ENCODE measurements around the gene ENTPD5. TPM values are rescaled to one million over a fixed set of nuclear protein-coding genes. Genes with fewer than 3 reads are reported as not detected.

ENTPD5 gene, protein sequence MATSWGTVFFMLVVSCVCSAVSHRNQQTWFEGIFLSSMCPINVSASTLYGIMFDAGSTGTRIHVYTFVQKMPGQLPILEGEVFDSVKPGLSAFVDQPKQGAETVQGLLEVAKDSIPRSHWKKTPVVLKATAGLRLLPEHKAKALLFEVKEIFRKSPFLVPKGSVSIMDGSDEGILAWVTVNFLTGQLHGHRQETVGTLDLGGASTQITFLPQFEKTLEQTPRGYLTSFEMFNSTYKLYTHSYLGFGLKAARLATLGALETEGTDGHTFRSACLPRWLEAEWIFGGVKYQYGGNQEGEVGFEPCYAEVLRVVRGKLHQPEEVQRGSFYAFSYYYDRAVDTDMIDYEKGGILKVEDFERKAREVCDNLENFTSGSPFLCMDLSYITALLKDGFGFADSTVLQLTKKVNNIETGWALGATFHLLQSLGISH
- total RNA-seq = 10 to 100 TPM; 13.0 to 13.8 TPM

DNA sequence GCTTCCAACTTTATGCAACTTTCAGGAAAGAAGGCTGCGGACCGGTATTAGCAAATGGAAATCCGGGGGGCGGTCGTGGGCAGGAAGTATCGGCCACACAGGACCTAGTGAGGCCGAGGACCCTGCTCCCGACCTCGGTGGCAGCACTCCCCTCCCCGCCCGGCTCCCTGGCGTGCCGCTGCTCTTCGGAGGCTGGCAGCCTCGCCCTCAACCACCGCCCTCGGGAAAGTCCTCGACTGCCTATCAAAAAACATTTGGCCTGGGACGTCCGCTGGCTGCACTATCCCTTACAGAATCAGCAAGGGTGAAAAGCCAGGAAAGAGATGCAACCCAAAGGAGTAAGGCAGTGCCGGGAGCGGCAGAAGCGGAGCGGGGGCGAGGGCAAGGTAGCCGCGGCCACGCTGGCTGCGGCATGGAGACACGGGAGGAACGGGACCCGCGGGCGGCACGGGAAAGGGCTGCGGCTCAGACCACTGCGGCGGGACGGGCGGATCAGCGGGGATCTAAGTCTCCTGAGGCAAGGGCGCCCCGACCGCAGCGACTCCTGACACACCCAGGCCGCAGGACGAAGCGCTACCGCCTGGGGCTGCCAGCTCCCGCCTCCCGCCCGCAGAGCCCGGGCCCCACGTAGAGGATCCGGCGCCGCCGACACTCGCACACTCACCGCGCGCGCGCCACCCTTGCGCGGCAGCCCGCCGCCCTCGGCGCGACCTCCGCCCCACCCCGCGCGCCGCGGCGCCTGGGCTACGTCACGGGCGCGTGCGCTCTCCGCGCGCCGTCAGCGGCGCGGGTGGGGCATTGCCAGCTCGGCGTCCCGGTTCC, at the start of gene ENTPD5, which contains the start of gene BBOF1:
ENTPD5 (minus strand) TSS at position 703 of the 822 bp plus-strand sequence. CDS start 31,186 bp downstream, outside the sequence.
BBOF1 (plus strand) TSS at position 764 of the 822 bp plus-strand sequence. CDS start 130 bp downstream, outside the sequence.
- H3K27ac Mint-ChIP-seq = peak within 1 kb of the TSS; percentile 95
- no peaks in the 10 kb centered on the region for H3K27me3 Mint-ChIP-seq (ENCODE audit: low read depth)
- H3K36me3 Mint-ChIP-seq (ENCODE audit: low read depth) = peaks cover 4% of the 10 kb centered on the region
- POLR2A ChIA-PET = interaction anchor here (0.7 to 2.0 kb wide), 4 partner anchors 8 to 305 kb away, joined by 3 to 4 read pairs (median 3); no protein-coding TSS in a partner anchor
- DNase-seq (peak; percentile 85), ATAC-seq (peak; percentile 91)
- H3K4me1 Mint-ChIP-seq (ENCODE audit: low read depth) = peaks cover 29% of the 10 kb centered on the region
- no peaks in the 10 kb centered on the region for H3K9me3 Mint-ChIP-seq (ENCODE audit: insufficient read depth)
- peak within 1 kb of the TSS; percentile 87 for H3K4me3 Mint-ChIP-seq
- CTCF ChIA-PET = interaction anchor here (1.2 kb wide), 1 partner anchor 20 kb away, joined by 3 read pairs; no protein-coding TSS in a partner anchor

- H3K4me1 Mint-ChIP-seq (ENCODE audit: low read depth) = no peaks in the 10 kb centered on the region
- CTCF ChIA-PET = interaction anchor here (2.6 kb wide), 1 partner anchor 12 kb away, joined by 5 read pairs; no protein-coding TSS in a partner anchor
- H3K27me3 Mint-ChIP-seq (ENCODE audit: low read depth) = no peaks in the 10 kb centered on the region
- peaks cover 2% of the 10 kb centered on the region for H3K36me3 Mint-ChIP-seq (ENCODE audit: low read depth)
- H3K4me3 Mint-ChIP-seq = no peak overlapping the region
- DNase-seq (no peak), ATAC-seq (no peak)
- H3K27ac Mint-ChIP-seq = no peak overlapping the region
- POLR2A ChIA-PET = no interaction called here
- H3K9me3 Mint-ChIP-seq (ENCODE audit: insufficient read depth) = no peaks in the 10 kb centered on the region
These were observed 46.9 kb upstream of the ENTPD5 start for GRCh38 chr14:74065746-74066575.

GRCh38 chr14:74064883-74065282, 45.8 kb upstream of the ENTPD5 start:
- no peak for ATAC-seq
- Mint-ChIP-seq H3K9me3 (ENCODE audit: insufficient read depth) (no peaks in the 10 kb centered on the region), H3K36me3 (ENCODE audit: low read depth) (peaks cover 2% of the 10 kb centered on the region), H3K4me3 (no peak overlapping the region), H3K4me1 (ENCODE audit: low read depth) (no peaks in the 10 kb centered on the region), H3K27ac (no peak overlapping the region), H3K27me3 (ENCODE audit: low read depth) (no peaks in the 10 kb centered on the region)
- ChIA-PET CTCF (no interaction called here), POLR2A (no interaction called here)
- DNase-seq = no peak

DNA sequence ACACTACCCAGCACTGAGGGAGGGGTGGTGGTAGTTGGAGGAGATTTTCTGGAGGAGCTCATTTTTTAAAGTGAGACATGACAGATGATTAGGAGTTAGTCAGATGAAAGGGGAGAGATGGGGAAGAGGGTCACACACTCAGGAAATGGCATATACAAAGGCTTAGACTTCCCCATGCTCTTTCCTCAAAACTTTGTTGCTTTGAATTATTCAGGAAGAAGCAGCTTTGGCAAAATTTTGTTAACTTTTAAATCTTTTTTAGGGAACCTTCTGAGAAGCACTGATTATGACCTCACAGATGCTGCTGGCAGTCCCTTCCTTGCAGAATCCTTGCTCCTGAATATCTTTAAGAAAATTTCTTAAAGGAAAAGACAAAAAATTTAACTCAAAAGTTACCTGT, 45.3 kb upstream of the ENTPD5 start:
- Mint-ChIP-seq H3K4me3 (no peak overlapping the region), H3K27ac (no peak overlapping the region), H3K27me3 (ENCODE audit: low read depth) (no peaks in the 10 kb centered on the region), H3K9me3 (ENCODE audit: insufficient read depth) (no peaks in the 10 kb centered on the region), H3K36me3 (ENCODE audit: low read depth) (peaks cover 2% of the 10 kb centered on the region), H3K4me1 (ENCODE audit: low read depth) (no peaks in the 10 kb centered on the region)
- POLR2A ChIA-PET = no interaction called here
- CTCF ChIA-PET = no interaction called here
- no peak for DNase-seq
- ATAC-seq = no peak

DNA sequence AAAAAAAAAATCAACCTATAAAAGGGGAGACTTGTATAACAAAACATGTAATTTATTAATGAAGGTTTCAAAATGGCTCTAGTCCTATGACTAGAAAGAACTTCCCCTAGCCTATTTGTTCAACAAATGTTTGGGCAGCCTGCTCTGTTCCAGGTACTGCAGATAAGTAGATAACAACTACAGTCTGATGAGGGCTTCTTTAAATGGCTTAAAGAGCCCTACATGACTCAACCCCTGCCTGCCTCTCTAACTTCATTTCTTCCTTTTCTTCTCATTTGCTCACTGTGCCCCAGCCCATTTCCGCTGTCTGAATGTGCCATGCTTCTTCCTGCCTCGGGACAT, 43.7 kb upstream of the ENTPD5 start:
- H3K27ac Mint-ChIP-seq = no peak overlapping the region
- no peaks in the 10 kb centered on the region for H3K4me1 Mint-ChIP-seq (ENCODE audit: low read depth)
- DNase-seq = no peak
- CTCF ChIA-PET = no interaction called here
- no peaks in the 10 kb centered on the region for H3K27me3 Mint-ChIP-seq (ENCODE audit: low read depth)
- H3K4me3 Mint-ChIP-seq = no peak overlapping the region
- no peak for ATAC-seq
- H3K36me3 Mint-ChIP-seq (ENCODE audit: low read depth) = peaks cover 2% of the 10 kb centered on the region
- POLR2A ChIA-PET = no interaction called here
- H3K9me3 Mint-ChIP-seq (ENCODE audit: insufficient read depth) = no peaks in the 10 kb centered on the region

DNA sequence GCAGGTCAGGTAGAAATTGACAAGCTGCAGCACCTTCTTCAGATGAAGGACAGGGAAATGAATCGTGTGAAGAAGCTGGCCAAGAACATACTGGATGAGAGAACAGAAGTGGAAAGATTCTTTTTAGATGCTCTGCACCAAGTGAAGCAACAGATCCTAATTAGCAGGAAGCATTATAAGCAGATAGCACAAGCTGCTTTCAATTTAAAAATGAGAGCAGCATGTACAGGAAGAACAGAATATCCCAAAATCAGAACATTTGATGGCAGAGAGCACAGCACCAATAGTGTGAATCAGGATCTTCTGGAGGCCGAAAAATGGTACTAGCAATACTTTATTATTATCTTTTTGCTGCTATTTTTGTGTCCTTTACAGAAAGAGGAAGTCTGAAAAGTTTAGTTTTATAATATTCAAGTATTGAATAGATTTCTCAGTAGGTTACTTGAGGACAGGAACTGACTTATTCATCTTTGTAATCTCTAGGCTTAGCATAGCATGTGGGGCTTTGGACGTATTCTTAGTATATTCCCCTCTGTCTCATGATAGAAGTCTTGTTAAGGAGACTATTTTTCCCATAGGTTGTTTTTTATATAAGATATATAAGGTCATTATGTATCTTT, 30.9 kb upstream of the ENTPD5 start:
- no peak for DNase-seq

GRCh38 chr14:74048281-74048680, 29.2 kb upstream of the ENTPD5 start:
- ChIA-PET POLR2A (no interaction called here), CTCF (no interaction called here)
- H3K36me3 Mint-ChIP-seq (ENCODE audit: low read depth) = no peaks in the 10 kb centered on the region
- H3K27ac Mint-ChIP-seq = no peak overlapping the region
- DNase-seq = no peak
- no peaks in the 10 kb centered on the region for H3K27me3 Mint-ChIP-seq (ENCODE audit: low read depth)
- H3K9me3 Mint-ChIP-seq (ENCODE audit: insufficient read depth) = no peaks in the 10 kb centered on the region
- no peak for ATAC-seq
- no peaks in the 10 kb centered on the region for H3K4me1 Mint-ChIP-seq (ENCODE audit: low read depth)
- no peak overlapping the region for H3K4me3 Mint-ChIP-seq

More for the DNA sequence above, 30.9 kb upstream of the ENTPD5 start:
- no peaks in the 10 kb centered on the region for H3K27me3 Mint-ChIP-seq (ENCODE audit: low read depth)
- H3K36me3 Mint-ChIP-seq (ENCODE audit: low read depth) = no peaks in the 10 kb centered on the region
- no peak for ATAC-seq
- H3K27ac Mint-ChIP-seq = no peak overlapping the region
- CTCF ChIA-PET = no interaction called here
- no peaks in the 10 kb centered on the region for H3K9me3 Mint-ChIP-seq (ENCODE audit: insufficient read depth)
- no peaks in the 10 kb centered on the region for H3K4me1 Mint-ChIP-seq (ENCODE audit: low read depth)
- POLR2A ChIA-PET = no interaction called here
- no peak overlapping the region for H3K4me3 Mint-ChIP-seq

DNA sequence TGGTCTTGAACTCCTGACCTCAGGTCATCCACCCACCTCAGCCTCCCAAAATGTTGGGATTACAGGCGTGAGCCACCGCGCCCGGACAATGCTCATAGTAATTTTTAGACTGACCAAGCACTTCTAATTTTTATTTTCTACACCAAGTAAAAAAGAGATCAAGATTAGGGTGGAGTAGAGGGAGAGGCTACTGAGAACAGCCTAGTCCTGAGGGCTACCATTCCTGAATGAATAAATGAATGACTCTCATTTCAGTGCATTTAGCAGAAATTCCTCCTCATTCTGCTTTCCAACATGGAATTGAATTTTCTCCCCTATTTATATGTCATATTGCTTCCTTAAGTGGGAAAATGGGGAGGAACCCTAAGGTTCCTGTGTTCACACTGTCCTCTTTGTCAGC, 26.4 kb upstream of the ENTPD5 start:
- CTCF ChIA-PET = no interaction called here
- Mint-ChIP-seq H3K36me3 (ENCODE audit: low read depth) (no peaks in the 10 kb centered on the region), H3K4me1 (ENCODE audit: low read depth) (no peaks in the 10 kb centered on the region), H3K4me3 (no peak overlapping the region), H3K9me3 (ENCODE audit: insufficient read depth) (no peaks in the 10 kb centered on the region), H3K27ac (no peak overlapping the region), H3K27me3 (ENCODE audit: low read depth) (no peaks in the 10 kb centered on the region)
- POLR2A ChIA-PET = no interaction called here
- ATAC-seq = no peak
- no peak for DNase-seq

DNA sequence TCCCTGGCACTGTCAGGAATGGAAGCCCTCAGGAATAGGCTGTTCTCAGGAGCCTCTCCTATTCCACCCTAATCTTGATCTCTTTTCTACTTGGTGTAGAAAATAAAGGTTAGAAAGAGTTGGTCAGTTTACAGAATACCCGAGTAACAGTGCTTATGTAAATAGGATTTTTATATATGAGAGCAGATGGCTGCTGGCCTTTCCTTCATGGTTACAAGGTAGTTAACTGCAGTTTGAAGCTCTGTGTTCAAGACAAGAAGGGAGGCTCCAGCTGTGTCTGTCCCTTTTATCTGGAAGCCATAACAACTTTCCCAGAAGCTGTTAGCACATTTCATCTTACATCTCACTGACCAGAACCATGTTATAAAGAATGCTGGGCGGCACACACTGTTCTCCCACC, 23.2 kb upstream of the ENTPD5 start:
- Mint-ChIP-seq H3K27ac (no peak overlapping the region), H3K27me3 (ENCODE audit: low read depth) (no peaks in the 10 kb centered on the region), H3K4me1 (ENCODE audit: low read depth) (no peaks in the 10 kb centered on the region), H3K36me3 (ENCODE audit: low read depth) (no peaks in the 10 kb centered on the region), H3K4me3 (no peak overlapping the region), H3K9me3 (ENCODE audit: insufficient read depth) (no peaks in the 10 kb centered on the region)
- ATAC-seq (no peak), DNase-seq (no peak)
- POLR2A ChIA-PET = no interaction called here
- CTCF ChIA-PET = no interaction called here

DNA sequence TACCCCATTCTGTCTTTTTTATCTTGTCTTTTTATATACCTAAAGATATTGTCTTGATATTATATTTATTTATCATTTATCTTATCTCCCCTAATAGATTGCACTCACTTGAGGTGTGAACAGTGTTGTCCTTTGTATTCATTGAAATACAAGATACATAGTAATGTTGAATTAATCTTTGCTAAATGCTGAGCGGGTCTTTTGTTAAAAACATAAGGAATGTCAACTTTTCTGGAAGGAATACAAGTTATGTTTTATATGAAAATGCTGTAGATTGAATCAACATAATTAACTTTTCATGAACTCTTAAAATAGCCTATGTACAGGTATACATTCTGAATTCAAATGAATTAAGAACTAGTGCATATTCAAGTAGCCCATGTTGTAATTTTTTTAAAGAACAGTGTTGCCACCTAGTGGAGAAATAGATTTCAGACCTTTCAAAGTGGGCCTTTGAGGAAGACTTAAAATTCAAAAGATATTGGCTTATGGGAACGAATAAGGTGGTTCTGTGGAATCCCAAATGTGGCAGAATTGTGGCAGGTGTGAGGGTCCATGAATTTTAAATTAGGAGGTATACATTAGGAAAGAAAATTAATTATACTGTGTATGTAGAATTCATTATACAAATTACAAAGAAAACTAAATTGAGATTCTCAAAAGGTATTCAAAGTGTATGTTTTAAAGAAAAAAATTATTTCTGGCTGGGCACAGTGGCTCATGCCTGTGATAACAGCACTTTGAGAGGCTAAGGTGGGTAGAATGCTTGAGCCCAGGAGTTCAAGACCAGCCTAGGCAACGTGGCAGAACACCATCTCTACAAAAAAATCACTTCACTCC, 19.2 kb upstream of the ENTPD5 start:
- H3K27me3 Mint-ChIP-seq (ENCODE audit: low read depth) = no peaks in the 10 kb centered on the region
- CTCF ChIA-PET = interaction anchor here (0.9 to 1.3 kb wide), 2 partner anchors 20 to 103 kb away, joined by 3 read pairs; no protein-coding TSS in a partner anchor
- H3K4me3 Mint-ChIP-seq = no peak overlapping the region
- POLR2A ChIA-PET = no interaction called here
- H3K36me3 Mint-ChIP-seq (ENCODE audit: low read depth) = no peaks in the 10 kb centered on the region
- peak; percentile 26 for DNase-seq
- no peaks in the 10 kb centered on the region for H3K9me3 Mint-ChIP-seq (ENCODE audit: insufficient read depth)
- no peaks in the 10 kb centered on the region for H3K4me1 Mint-ChIP-seq (ENCODE audit: low read depth)
- ATAC-seq = peak; percentile 61
- H3K27ac Mint-ChIP-seq = no peak overlapping the region

- Mint-ChIP-seq H3K4me3 (no peak overlapping the region), H3K36me3 (ENCODE audit: low read depth) (no peaks in the 10 kb centered on the region), H3K4me1 (ENCODE audit: low read depth) (no peaks in the 10 kb centered on the region), H3K9me3 (ENCODE audit: insufficient read depth) (no peaks in the 10 kb centered on the region), H3K27me3 (ENCODE audit: low read depth) (no peaks in the 10 kb centered on the region), H3K27ac (no peak overlapping the region)
- ATAC-seq (no peak), DNase-seq (no peak)
- CTCF ChIA-PET = no interaction called here
- POLR2A ChIA-PET = no interaction called here
These were observed 16.5 kb upstream of the ENTPD5 start for GRCh38 chr14:74035556-74035955.
